H1 (cell line): ENCODE data around the gene HRH2.

Experiments used
- BRCA1 ChIP-seq: IDR thresholded peaks from 2 replicates; pipeline ENCODE4 v1.6.1; 2012; ENCODE audit warnings: low read depth, low read length, improper control_type of control experiment
- CHD2 ChIP-seq: IDR thresholded peaks from 2 replicates; pipeline ENCODE4 v1.6.1; 2012; ENCODE audit warnings: low read length, improper control_type of control experiment
- CTCF ChIP-seq, 3 experiments: IDR thresholded peaks; 1 replicate in 2 of 3; 2 replicates in 1 of 3; pipeline versions ENCODE4 v1.5.1 to v1.6.1; 2011; ENCODE audit warnings: low read length in 3 of 3, mild to moderate bottlenecking in 3 of 3, inconsistent platforms in 2 of 3, low read depth in 1 of 3, moderate library complexity in 1 of 3; ENCODE audit not compliant: insufficient read depth in 1 of 3; ENCODE audit errors: control extremely low read depth in 1 of 3
- JUN ChIP-seq: IDR thresholded peaks from 2 replicates; pipeline ENCODE4 v1.6.1; 2011; ENCODE audit warnings: low read depth, mild to moderate bottlenecking, improper control_type of control experiment, low read length
- JUND ChIP-seq: IDR thresholded peaks from 2 replicates; pipeline ENCODE4 v1.6.1; 2011; ENCODE audit warnings: mild to moderate bottlenecking, improper control_type of control experiment, low read length
- MAFK ChIP-seq: IDR thresholded peaks from 2 replicates; pipeline ENCODE4 v1.6.1; 2012; ENCODE audit warnings: low read depth, mild to moderate bottlenecking, improper control_type of control experiment, low read length
- MAX ChIP-seq: IDR thresholded peaks from 2 replicates; pipeline ENCODE4 v1.6.1; 2012; ENCODE audit warnings: inconsistent platforms
- SRF ChIP-seq: IDR thresholded peaks from 2 replicates; pipeline ENCODE4 v1.6.1; 2011; ENCODE audit warnings: mild to moderate bottlenecking, low read depth, low read length, moderate library complexity
- USF2 ChIP-seq: IDR thresholded peaks from 2 replicates; pipeline ENCODE4 v1.6.1; 2011; ENCODE audit warnings: low read length, improper control_type of control experiment
- ZNF274 ChIP-seq: IDR thresholded peaks from 2 replicates; pipeline ENCODE4 v1.7.0; 2012; ENCODE audit warnings: low read length, borderline replicate concordance; ENCODE audit errors: extremely low read depth

- TF ChIP-seq BRCA1 = no peak
- TF ChIP-seq CTCF (IDR thresholded peaks at IDR 0.05; ENCODE audit: control extremely low read depth in 1 of 3, insufficient read depth in 1 of 3, low read depth in 1 of 3, low read length in 3 of 3) = no peak
- TF ChIP-seq MAX = no peak
- no peak for TF ChIP-seq MAFK
- no peak for TF ChIP-seq JUND
- TF ChIP-seq JUN = no peak
- TF ChIP-seq SRF = no peak
- TF ChIP-seq CHD2 = no peak
- no peak for TF ChIP-seq ZNF274
- TF ChIP-seq USF2 = no peak
Measured at GRCh38 chr5:175659546-175660253, 1.8 kb downstream of the HRH2 start.
